Panc1 (cell line): ENCODE results near the gene SAYSD1. TPM values are rescaled to one million over a fixed set of nuclear protein-coding genes. Genes with fewer than 3 reads are reported as not detected.

ENCODE experiments used
- ATAC-seq: fragments of 200-7000 bp; cut with Tn5 transposase; 2 replicates; pipeline ENCODE4 v1.9.1; 2020; ENCODE audit warnings: mild to moderate bottlenecking, moderate library complexity
- BruUV-seq: library from RNA; stranded (reverse); fragments of 400-500 nt; replicated peaks from 2 replicates; lab custom pipeline; 2021; lab: Mats Ljungman, UMichigan
- CTCF ChIA-PET: fragments of 300-600 bp; sonication (Branson Sonifier 250); formaldehyde crosslinking; loops from one replicate; lab custom pipeline; 2022; ENCODE audit warnings: antibody characterized with exemption; lab: Charles Lee
- POLR2A ChIA-PET: fragments of 300-600 bp; sonication (Branson Sonifier 250); formaldehyde crosslinking; loops from one replicate; lab custom pipeline; 2022; ENCODE audit warnings: antibody characterized with exemption; lab: Charles Lee
- DNase-seq: peaks from one replicate; pipeline ENCODE4 v3.0.0-alpha.2; 2010; ENCODE audit warnings: low read depth, low spot score
- H3K27ac ChIP-seq: 2 replicates; pipeline ENCODE4 v1.5.1; 2011; ENCODE audit warnings: mild to moderate bottlenecking, low read length, inconsistent platforms
- H3K27me3 ChIP-seq: fragments of 200-500 bp; sonication (Bioruptor generic); 2 replicates; pipeline ENCODE4 v1.6.0; 2014; ENCODE audit warnings: low read length, inconsistent platforms; ENCODE audit not compliant: control insufficient read depth, insufficient read depth
- H3K36me3 ChIP-seq: fragments of 200-500 bp; sonication (Bioruptor generic); 2 replicates; pipeline ENCODE4 v1.5.1; 2014; ENCODE audit warnings: inconsistent platforms, mild to moderate bottlenecking, low read length, moderate library complexity; ENCODE audit not compliant: control insufficient read depth, insufficient read depth
- H3K4me1 ChIP-seq: 2 replicates; pipeline ENCODE4 v1.5.1; 2011; ENCODE audit warnings: inconsistent platforms, mild to moderate bottlenecking, low read length, moderate library complexity; ENCODE audit not compliant: control insufficient read depth, insufficient read depth
- H3K4me3 ChIP-seq, 2 experiments: 2 replicates each; pipeline ENCODE4 v1.5.1; 2011 to 2012; ENCODE audit warnings: low read depth in 2 of 2, low read length in 2 of 2, mild to moderate bottlenecking in 2 of 2, inconsistent platforms in 1 of 2, moderate library complexity in 1 of 2
- H3K9me3 ChIP-seq: fragments of 200-500 bp; sonication (Bioruptor generic); 2 replicates; pipeline ENCODE4 v1.5.1; 2014; ENCODE audit warnings: low read depth, mild to moderate bottlenecking, inconsistent platforms, low read length, moderate library complexity; ENCODE audit not compliant: control insufficient read depth, insufficient read depth
- POLR2AphosphoS5 ChIP-seq: IDR thresholded peaks from 2 replicates; pipeline ENCODE4 v1.6.1; 2012; ENCODE audit warnings: mild to moderate bottlenecking, low read depth, low read length, moderate library complexity
- SIN3A ChIP-seq: IDR thresholded peaks from 2 replicates; pipeline ENCODE4 v1.6.1; 2012; ENCODE audit warnings: low read depth, mild to moderate bottlenecking, low read length, moderate library complexity, borderline replicate concordance; ENCODE audit not compliant: insufficient read depth
- TCF7L2 ChIP-seq: IDR thresholded peaks from 2 replicates; pipeline ENCODE4 v1.6.1; 2011; ENCODE audit warnings: mild to moderate bottlenecking, low read depth, low read length, inconsistent platforms
- in situ Hi-C: cut with HindIII; loops from 2 replicates; pipeline ENCODE4 v1.10.0; 2016; ENCODE audit warnings: low sequenced_read_pairs, low pct_unique_long_range_greater_than_20kb
- intact Hi-C: fragments of 100-400 bp; cut with micrococcal nuclease; formaldehyde crosslinking; loops from one replicate; pipeline ENCODE4 v1.10.0; 2022; ENCODE audit not compliant: unreplicated experiment
- total RNA-seq: library from RNA; stranded (reverse); gene quantifications from one replicate; pipeline ENCODE4 v1.2.1, GENCODE V29; 2021; ENCODE audit not compliant: unreplicated experiment
- TF ChIP-seq, protein P1 (sequence below), 2 experiments: IDR thresholded peaks; 2 replicates each; pipeline ENCODE4 v1.6.1; 2011 to 2012; ENCODE audit warnings: low read depth in 2 of 2, control low read depth in 1 of 2, low read length in 1 of 2, mild to moderate bottlenecking in 1 of 2, moderate library complexity in 1 of 2; ENCODE audit not compliant: insufficient read depth in 1 of 2
- TF ChIP-seq, protein P2 (sequence below): fragments of 450-650 bp; IDR thresholded peaks from 2 replicates; pipeline ENCODE4 v1.5.1; 2017; ENCODE audit warnings: mild to moderate bottlenecking

SAYSD1 gene
- total RNA-seq, 1 experiment from 2014 or later, result 17.0 TPM

DNA sequence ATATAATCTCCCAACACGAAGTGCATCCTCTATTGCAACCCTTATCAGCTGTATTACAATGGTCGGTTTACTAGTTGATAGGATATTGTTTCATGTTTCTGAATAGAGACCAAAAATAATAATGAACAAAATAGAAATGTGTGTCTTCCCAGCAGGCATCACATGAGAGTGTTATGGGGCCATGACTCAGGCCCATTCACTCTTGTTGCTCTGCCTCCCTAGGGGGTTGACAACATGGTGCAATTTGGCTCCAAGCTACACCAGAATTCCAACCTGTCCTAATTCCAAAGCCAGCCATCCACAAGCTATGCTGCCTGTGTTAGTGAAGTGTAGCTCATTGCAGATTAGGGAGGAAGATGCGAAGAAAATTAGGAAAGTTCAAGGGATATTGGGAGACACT, 13.1 kb upstream of the SAYSD1 start:
- intact Hi-C loops, result no loop called here
- no peak for TF ChIP-seq TCF7L2
- TF ChIP-seq, protein P1, sequence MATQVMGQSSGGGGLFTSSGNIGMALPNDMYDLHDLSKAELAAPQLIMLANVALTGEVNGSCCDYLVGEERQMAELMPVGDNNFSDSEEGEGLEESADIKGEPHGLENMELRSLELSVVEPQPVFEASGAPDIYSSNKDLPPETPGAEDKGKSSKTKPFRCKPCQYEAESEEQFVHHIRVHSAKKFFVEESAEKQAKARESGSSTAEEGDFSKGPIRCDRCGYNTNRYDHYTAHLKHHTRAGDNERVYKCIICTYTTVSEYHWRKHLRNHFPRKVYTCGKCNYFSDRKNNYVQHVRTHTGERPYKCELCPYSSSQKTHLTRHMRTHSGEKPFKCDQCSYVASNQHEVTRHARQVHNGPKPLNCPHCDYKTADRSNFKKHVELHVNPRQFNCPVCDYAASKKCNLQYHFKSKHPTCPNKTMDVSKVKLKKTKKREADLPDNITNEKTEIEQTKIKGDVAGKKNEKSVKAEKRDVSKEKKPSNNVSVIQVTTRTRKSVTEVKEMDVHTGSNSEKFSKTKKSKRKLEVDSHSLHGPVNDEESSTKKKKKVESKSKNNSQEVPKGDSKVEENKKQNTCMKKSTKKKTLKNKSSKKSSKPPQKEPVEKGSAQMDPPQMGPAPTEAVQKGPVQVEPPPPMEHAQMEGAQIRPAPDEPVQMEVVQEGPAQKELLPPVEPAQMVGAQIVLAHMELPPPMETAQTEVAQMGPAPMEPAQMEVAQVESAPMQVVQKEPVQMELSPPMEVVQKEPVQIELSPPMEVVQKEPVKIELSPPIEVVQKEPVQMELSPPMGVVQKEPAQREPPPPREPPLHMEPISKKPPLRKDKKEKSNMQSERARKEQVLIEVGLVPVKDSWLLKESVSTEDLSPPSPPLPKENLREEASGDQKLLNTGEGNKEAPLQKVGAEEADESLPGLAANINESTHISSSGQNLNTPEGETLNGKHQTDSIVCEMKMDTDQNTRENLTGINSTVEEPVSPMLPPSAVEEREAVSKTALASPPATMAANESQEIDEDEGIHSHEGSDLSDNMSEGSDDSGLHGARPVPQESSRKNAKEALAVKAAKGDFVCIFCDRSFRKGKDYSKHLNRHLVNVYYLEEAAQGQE (IDR thresholded peaks at IDR 0.05; ENCODE audit: insufficient read depth in 1 of 2, low read depth in 2 of 2, low read length in 1 of 2), result no peak
- no peak for TF ChIP-seq POLR2AphosphoS5
- TF ChIP-seq, protein P2, sequence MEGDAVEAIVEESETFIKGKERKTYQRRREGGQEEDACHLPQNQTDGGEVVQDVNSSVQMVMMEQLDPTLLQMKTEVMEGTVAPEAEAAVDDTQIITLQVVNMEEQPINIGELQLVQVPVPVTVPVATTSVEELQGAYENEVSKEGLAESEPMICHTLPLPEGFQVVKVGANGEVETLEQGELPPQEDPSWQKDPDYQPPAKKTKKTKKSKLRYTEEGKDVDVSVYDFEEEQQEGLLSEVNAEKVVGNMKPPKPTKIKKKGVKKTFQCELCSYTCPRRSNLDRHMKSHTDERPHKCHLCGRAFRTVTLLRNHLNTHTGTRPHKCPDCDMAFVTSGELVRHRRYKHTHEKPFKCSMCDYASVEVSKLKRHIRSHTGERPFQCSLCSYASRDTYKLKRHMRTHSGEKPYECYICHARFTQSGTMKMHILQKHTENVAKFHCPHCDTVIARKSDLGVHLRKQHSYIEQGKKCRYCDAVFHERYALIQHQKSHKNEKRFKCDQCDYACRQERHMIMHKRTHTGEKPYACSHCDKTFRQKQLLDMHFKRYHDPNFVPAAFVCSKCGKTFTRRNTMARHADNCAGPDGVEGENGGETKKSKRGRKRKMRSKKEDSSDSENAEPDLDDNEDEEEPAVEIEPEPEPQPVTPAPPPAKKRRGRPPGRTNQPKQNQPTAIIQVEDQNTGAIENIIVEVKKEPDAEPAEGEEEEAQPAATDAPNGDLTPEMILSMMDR, result no peak
- no peak for TF ChIP-seq SIN3A
- CTCF ChIA-PET, result no interaction called here

DNA sequence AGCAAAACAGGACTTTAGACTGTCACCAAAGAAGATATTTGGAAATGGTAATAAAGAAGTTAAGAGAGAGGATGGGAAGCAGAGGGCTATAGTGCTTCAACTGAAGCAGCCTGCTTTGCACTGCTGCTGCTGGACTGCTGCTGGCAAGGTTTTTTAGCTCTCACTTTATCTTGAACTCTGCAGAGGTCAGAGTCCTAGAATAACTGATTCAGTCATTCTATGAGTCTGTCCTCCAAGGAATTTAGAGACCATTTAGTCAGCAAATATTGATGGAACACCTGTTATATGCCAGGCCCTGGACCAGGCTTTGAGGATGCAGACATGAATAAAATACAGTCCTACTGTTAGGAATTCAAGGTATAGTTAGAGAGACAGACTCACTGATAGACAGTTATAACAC, 9.1 kb upstream of the SAYSD1 start:
- in situ Hi-C loops, result no loop called here
- ChIA-PET CTCF (no interaction called here), POLR2A (no interaction called here)
- DNase-seq, result no peak
- Histone ChIP-seq H3K4me3 (no peak overlapping the region), H3K4me1 (no peaks in the 10 kb centered on the region), H3K9me3 (no peaks in the 10 kb centered on the region), H3K36me3 (no peaks in the 10 kb centered on the region), H3K27me3 (peaks cover 4% of the 10 kb centered on the region; the same call in 1 of the 2 replicates), H3K27ac (no peak overlapping the region)
- TF ChIP-seq, protein P2, result no peak
- TF ChIP-seq POLR2AphosphoS5, result no peak
- no peak for TF ChIP-seq TCF7L2
- no peak for TF ChIP-seq SIN3A
- TF ChIP-seq, protein P1 (IDR thresholded peaks at IDR 0.05; ENCODE audit: insufficient read depth in 1 of 2, low read depth in 2 of 2, low read length in 1 of 2), result no peak
- BruUV-seq, result no TSS peak
- intact Hi-C loops, result no loop called here
- ATAC-seq, result no peak

More for the DNA sequence above, 13.1 kb upstream of the SAYSD1 start:
- Histone ChIP-seq H3K4me3 (no peak overlapping the region), H3K27ac (no peak overlapping the region), H3K36me3 (no peaks in the 10 kb centered on the region), H3K27me3 (0 out of 2 replicates have a peak, but pooled peaks cover 2% of the 10 kb centered on the region), H3K9me3 (no peaks in the 10 kb centered on the region), H3K4me1 (no peaks in the 10 kb centered on the region)
- ATAC-seq (no peak), DNase-seq (no peak)
- POLR2A ChIA-PET, result no interaction called here
- in situ Hi-C loops, result no loop called here
- no TSS peak for BruUV-seq
